ENCODE results near the gene LSM14B. TPM values are rescaled to one million over a fixed set of nuclear protein-coding genes. Genes with fewer than 3 reads are reported as not detected.
"Not testable (repeated sequence)": the region's sequence is repeated elsewhere in the genome, so short reads cannot be mapped to it uniquely, and the experiment has no call there.

LSM14B gene
- 10 to 100 TPM; 25.8 to 32.7 TPM for total RNA-seq

- ATAC-seq (peak; percentile 93 to 95), DNase-seq (ENCODE audit: low spot score) (peak; percentile 97)
- Mint-ChIP-seq H3K27me3 (no peaks in the 10 kb centered on the region), H3K9me3 (no peaks in the 10 kb centered on the region), H3K4me1 (ENCODE audit: low read depth in 2 of 2) (peaks cover 17 to 25% of the 10 kb centered on the region in 2 donors), H3K36me3 (no peaks in the 10 kb centered on the region), H3K27ac (peak within 1 kb of the TSS; percentile 48 to 58), H3K4me3 (peak within 1 kb of the TSS; percentile 87)
Observed at GRCh38 chr20:62121776-62122653, at the start of gene LSM14B. Gene LSM14B, plus strand, starts transcription at chr20:62122475. Its CDS starts 192 bp downstream, at chr20:62122667.

- no peak for DNase-seq (ENCODE audit: low spot score)
- Mint-ChIP-seq H3K9me3 (peaks cover 12% of the 10 kb centered on the region), H3K36me3 (peaks cover 19% of the 10 kb centered on the region), H3K4me1 (ENCODE audit: low read depth in 2 of 2) (no peaks in the 10 kb centered on the region), H3K27ac (no peak overlapping the region), H3K4me3 (no peak overlapping the region), H3K27me3 (peaks cover 9 to 10% of the 10 kb centered on the region in 2 donors)
- no peak for ATAC-seq
Observed at GRCh38 chr20:62073323-62073722, 49.0 kb upstream of the LSM14B start.

GRCh38 chr20:62079166-62079565 lies 43.1 kb upstream of the LSM14B start:
- Mint-ChIP-seq H3K4me3 (no peak overlapping the region), H3K4me1 (ENCODE audit: low read depth in 2 of 2) (no peaks in the 10 kb centered on the region), H3K27ac (no peak overlapping the region), H3K27me3 (peaks cover 0 to 7% of the 10 kb centered on the region in 2 donors), H3K9me3 (peaks cover 5% of the 10 kb centered on the region), H3K36me3 (peaks cover 12% of the 10 kb centered on the region)
- ATAC-seq, result no peak
- DNase-seq (ENCODE audit: low spot score), result no peak

- Mint-ChIP-seq H3K9me3 (no peaks in the 10 kb centered on the region), H3K27me3 (peaks cover 0 to 13% of the 10 kb centered on the region in 2 donors)
- no peak for ATAC-seq
Observed at GRCh38 chr20:62080249-62080990, 41.9 kb upstream of the LSM14B start.

GRCh38 chr20:62083312-62083711 lies 39.0 kb upstream of the LSM14B start:
- no peak for DNase-seq (ENCODE audit: low spot score)
- H3K4me3 Mint-ChIP-seq, result no peak overlapping the region
- no peak for ATAC-seq
- no peak overlapping the region for H3K27ac Mint-ChIP-seq
- no peaks in the 10 kb centered on the region for H3K9me3 Mint-ChIP-seq
- H3K36me3 Mint-ChIP-seq, result no peaks in the 10 kb centered on the region
- H3K27me3 Mint-ChIP-seq, result peaks cover 0 to 13% of the 10 kb centered on the region in 2 donors
- no peaks in the 10 kb centered on the region for H3K4me1 Mint-ChIP-seq (ENCODE audit: low read depth in 2 of 2)

More at GRCh38 chr20:62080249-62080990, 41.9 kb upstream of the LSM14B start:
- Mint-ChIP-seq H3K4me3 (no peak overlapping the region), H3K4me1 (ENCODE audit: low read depth in 2 of 2) (no peaks in the 10 kb centered on the region), H3K36me3 (peaks cover 4% of the 10 kb centered on the region), H3K27ac (no peak overlapping the region)
- no peak for DNase-seq (ENCODE audit: low spot score)

- H3K27ac Mint-ChIP-seq; H3K9me3 Mint-ChIP-seq; DNase-seq (ENCODE audit: low spot score); ATAC-seq; H3K4me1 Mint-ChIP-seq (ENCODE audit: low read depth in 2 of 2); H3K4me3 Mint-ChIP-seq; H3K36me3 Mint-ChIP-seq: not testable (repeated sequence)
- H3K27me3 Mint-ChIP-seq, result peaks cover 0 to 11% of the 10 kb centered on the region in 2 donors
Observed at GRCh38 chr20:62084224-62084623, 38.1 kb upstream of the LSM14B start.

- no peaks in the 10 kb centered on the region for H3K4me1 Mint-ChIP-seq (ENCODE audit: low read depth in 2 of 2)
- ATAC-seq, result no peak
Observed at GRCh38 chr20:62085206-62085605, 37.1 kb upstream of the LSM14B start.

GRCh38 chr20:62087227-62087626 lies 35.0 kb upstream of the LSM14B start:
- Mint-ChIP-seq H3K4me3 (no peak overlapping the region), H3K27ac (no peak overlapping the region), H3K27me3 (peaks cover 9 to 10% of the 10 kb centered on the region in 2 donors), H3K36me3 (no peaks in the 10 kb centered on the region), H3K9me3 (no peaks in the 10 kb centered on the region), H3K4me1 (ENCODE audit: low read depth in 2 of 2) (no peaks in the 10 kb centered on the region)
- DNase-seq (ENCODE audit: low spot score) (no peak), ATAC-seq (peak in 1 of 2 donors; percentile 13)

More at GRCh38 chr20:62085206-62085605, 37.1 kb upstream of the LSM14B start:
- no peak overlapping the region for H3K27ac Mint-ChIP-seq
- no peaks in the 10 kb centered on the region for H3K36me3 Mint-ChIP-seq
- H3K27me3 Mint-ChIP-seq, result peaks cover 0 to 8% of the 10 kb centered on the region in 2 donors
- no peak overlapping the region for H3K4me3 Mint-ChIP-seq
- DNase-seq (ENCODE audit: low spot score), result no peak
- H3K9me3 Mint-ChIP-seq, result no peaks in the 10 kb centered on the region

GRCh38 chr20:62087632-62088031 lies 34.6 kb upstream of the LSM14B start:
- ATAC-seq (peak; percentile 24 to 44), DNase-seq (ENCODE audit: low spot score) (no peak)
- Mint-ChIP-seq H3K9me3 (no peaks in the 10 kb centered on the region), H3K4me1 (ENCODE audit: low read depth in 2 of 2) (no peaks in the 10 kb centered on the region), H3K27ac (no peak overlapping the region), H3K4me3 (no peak overlapping the region), H3K27me3 (peaks cover 10 to 11% of the 10 kb centered on the region in 2 donors), H3K36me3 (no peaks in the 10 kb centered on the region)

GRCh38 chr20:62088258-62089127 lies 33.8 kb upstream of the LSM14B start:
- no peak overlapping the region for H3K27ac Mint-ChIP-seq
- H3K4me1 Mint-ChIP-seq (ENCODE audit: low read depth in 2 of 2), result no peaks in the 10 kb centered on the region
- peaks cover 10 to 11% of the 10 kb centered on the region in 2 donors for H3K27me3 Mint-ChIP-seq
- no peaks in the 10 kb centered on the region for H3K36me3 Mint-ChIP-seq
- no peak for DNase-seq (ENCODE audit: low spot score)
- peak in 1 of 2 donors; percentile 36 for ATAC-seq
- no peak overlapping the region for H3K4me3 Mint-ChIP-seq
- H3K9me3 Mint-ChIP-seq, result no peaks in the 10 kb centered on the region

- H3K27me3 Mint-ChIP-seq, result peaks cover 10 to 11% of the 10 kb centered on the region in 2 donors
- H3K36me3 Mint-ChIP-seq, result no peaks in the 10 kb centered on the region
- H3K4me3 Mint-ChIP-seq, result no peak overlapping the region
- no peak overlapping the region for H3K27ac Mint-ChIP-seq
- no peak for DNase-seq (ENCODE audit: low spot score)
- ATAC-seq, result no peak
- H3K4me1 Mint-ChIP-seq (ENCODE audit: low read depth in 2 of 2), result no peaks in the 10 kb centered on the region
- no peaks in the 10 kb centered on the region for H3K9me3 Mint-ChIP-seq
Observed at GRCh38 chr20:62089393-62089792, 32.9 kb upstream of the LSM14B start.

- H3K27me3 Mint-ChIP-seq, result peaks cover 6 to 7% of the 10 kb centered on the region in 2 donors
- no peak overlapping the region for H3K27ac Mint-ChIP-seq
- no peaks in the 10 kb centered on the region for H3K4me1 Mint-ChIP-seq (ENCODE audit: low read depth in 2 of 2)
- DNase-seq (ENCODE audit: low spot score), result no peak
- no peaks in the 10 kb centered on the region for H3K36me3 Mint-ChIP-seq
- ATAC-seq, result no peak
- H3K4me3 Mint-ChIP-seq, result no peak overlapping the region
- H3K9me3 Mint-ChIP-seq, result no peaks in the 10 kb centered on the region
Observed at GRCh38 chr20:62096421-62097380, 25.6 kb upstream of the LSM14B start.
